Loucy (cell line): ENCODE results near the gene SGPP2.

ENCODE experiments used
- EZH2phosphoT487 ChIP-seq: fragments of 200-600 bp; IDR thresholded peaks from 2 replicates; pipeline ENCODE4 v1.6.1; 2018; ENCODE audit warnings: antibody characterized with exemption, mild to moderate bottlenecking, moderate library complexity, borderline replicate concordance
- TF ChIP-seq, protein P1 (sequence below): fragments of 200-600 bp; sonication (generic); conservative IDR thresholded peaks from 2 replicates; pipeline ENCODE4 v1.5.1; 2014; ENCODE audit warnings: mild to moderate bottlenecking, antibody characterized with exemption, low read length

DNA sequence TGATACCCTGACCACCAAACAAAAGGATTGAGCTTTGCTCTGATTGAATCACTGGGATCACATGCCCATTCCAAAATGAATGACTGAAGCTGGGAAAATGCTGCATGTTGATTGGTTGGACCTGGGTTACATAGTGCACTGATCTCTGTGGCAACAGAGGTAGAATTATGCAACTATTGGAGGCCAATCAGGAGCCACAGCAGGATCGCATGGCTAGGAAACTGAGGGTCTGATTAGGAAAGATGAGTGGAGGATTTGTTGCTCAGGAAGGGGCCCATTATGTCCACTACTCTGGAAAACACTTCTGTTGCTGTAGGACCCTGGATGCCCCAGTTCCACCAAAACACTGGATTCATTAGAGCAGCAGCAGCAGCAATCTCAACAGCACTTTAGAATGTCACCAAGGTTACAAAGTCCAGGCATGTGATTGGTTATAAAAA lies 25.9 kb upstream of the SGPP2 start:
- TF ChIP-seq, protein P1, sequence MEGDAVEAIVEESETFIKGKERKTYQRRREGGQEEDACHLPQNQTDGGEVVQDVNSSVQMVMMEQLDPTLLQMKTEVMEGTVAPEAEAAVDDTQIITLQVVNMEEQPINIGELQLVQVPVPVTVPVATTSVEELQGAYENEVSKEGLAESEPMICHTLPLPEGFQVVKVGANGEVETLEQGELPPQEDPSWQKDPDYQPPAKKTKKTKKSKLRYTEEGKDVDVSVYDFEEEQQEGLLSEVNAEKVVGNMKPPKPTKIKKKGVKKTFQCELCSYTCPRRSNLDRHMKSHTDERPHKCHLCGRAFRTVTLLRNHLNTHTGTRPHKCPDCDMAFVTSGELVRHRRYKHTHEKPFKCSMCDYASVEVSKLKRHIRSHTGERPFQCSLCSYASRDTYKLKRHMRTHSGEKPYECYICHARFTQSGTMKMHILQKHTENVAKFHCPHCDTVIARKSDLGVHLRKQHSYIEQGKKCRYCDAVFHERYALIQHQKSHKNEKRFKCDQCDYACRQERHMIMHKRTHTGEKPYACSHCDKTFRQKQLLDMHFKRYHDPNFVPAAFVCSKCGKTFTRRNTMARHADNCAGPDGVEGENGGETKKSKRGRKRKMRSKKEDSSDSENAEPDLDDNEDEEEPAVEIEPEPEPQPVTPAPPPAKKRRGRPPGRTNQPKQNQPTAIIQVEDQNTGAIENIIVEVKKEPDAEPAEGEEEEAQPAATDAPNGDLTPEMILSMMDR: no peak
- no peak for TF ChIP-seq EZH2phosphoT487
